HCT116 (cell line): Measurements from ENCODE around the gene ARPP21. TPM values are rescaled to one million over a fixed set of nuclear protein-coding genes. Genes with fewer than 3 reads are reported as not detected.

Source experiments
- ATAC-seq: fragments of 200-7000 bp; cut with Tn5 transposase; 2 replicates; pipeline ENCODE4 v1.9.1; 2020; ENCODE audit warnings: mild to moderate bottlenecking, moderate library complexity
- BruUV-seq: library from RNA; stranded (reverse); fragments of 400-500 nt; replicated peaks from 2 replicates; lab custom pipeline; 2021; lab: Mats Ljungman, UMichigan
- CTCF ChIA-PET: fragments of 300-600 bp; sonication (Branson Sonifier 250); formaldehyde crosslinking; loops from one replicate; lab custom pipeline; 2021; ENCODE audit warnings: antibody characterized with exemption; lab: Charles Lee
- POLR2A ChIA-PET: fragments of 300-600, 350-600 bp; sonication (Branson Sonifier 250); formaldehyde crosslinking; loops from one replicate; lab custom pipeline; 2021; ENCODE audit warnings: antibody characterized with exemption; lab: Charles Lee
- RAD21 ChIA-PET, 2 experiments: fragments of 300-600 bp; sonication (Branson Sonifier 250); formaldehyde crosslinking; loops; one replicate each; lab custom pipeline; 2023; ENCODE audit warnings: low total read pairs in 2 of 2; ENCODE audit not compliant: uncharacterized antibody in 2 of 2, unreplicated experiment in 2 of 2, low non-redundant PET in 1 of 2; lab: Charles Lee
- DNase-seq: peaks from one replicate; pipeline ENCODE4 v3.0.0-alpha.2; 2010; ENCODE audit warnings: low read depth, low spot score
- H2AFZ ChIP-seq: fragments of 200-600 bp; shearing (Covaris generic), sonication (generic); 2 replicates; pipeline ENCODE4 v1.6.1; 2017; ENCODE audit warnings: low read depth, mixed run types, mixed read lengths, antibody characterized with exemption, low read length; ENCODE audit not compliant: poor library complexity, severe bottlenecking
- H3K27ac ChIP-seq: 2 replicates; pipeline ENCODE4 v1.5.1; 2012; ENCODE audit warnings: low read depth, low read length
- H3K27me3 ChIP-seq: fragments of 200-600 bp; sonication (generic); 2 replicates; pipeline ENCODE4 v1.6.1; 2016; ENCODE audit warnings: mixed run types, low read length, mixed read lengths; ENCODE audit not compliant: insufficient read depth
- H3K36me3 ChIP-seq, 2 experiments: fragments of 200-500 bp in 1 of 2; fragments of 200-600 bp in 1 of 2; sonication (Bioruptor generic) in 1 of 2; sonication (generic) in 1 of 2; 2 replicates each; pipeline versions ENCODE4 v1.5.1 to v1.6.1; 2014 to 2016; ENCODE audit warnings: low read length in 2 of 2, inconsistent platforms in 1 of 2, mixed read lengths in 1 of 2, mixed run types in 1 of 2; ENCODE audit not compliant: insufficient read depth in 2 of 2, control insufficient read depth in 1 of 2
- H3K4me1 ChIP-seq, 2 experiments: fragments of 200-600 bp in 1 of 2; sonication (generic) in 1 of 2; 2 replicates each; pipeline versions ENCODE4 v1.5.1 to v1.6.1; 2012 to 2017; ENCODE audit warnings: low read length in 2 of 2, inconsistent platforms in 1 of 2, mild to moderate bottlenecking in 1 of 2, mixed read lengths in 1 of 2, mixed run types in 1 of 2, moderate library complexity in 1 of 2; ENCODE audit not compliant: insufficient read depth in 2 of 2, control insufficient read depth in 1 of 2
- H3K4me2 ChIP-seq: fragments of 200-600 bp; sonication (generic); 2 replicates; pipeline ENCODE4 v1.6.1; 2017; ENCODE audit warnings: mixed run types, low read length, mixed read lengths
- H3K4me3 ChIP-seq, 2 experiments: fragments of 200-600 bp in 1 of 2; sonication (generic) in 1 of 2; replicated peaks in 1 of 2; 2 replicates each; pipeline ENCODE4 v1.5.1; 2011 to 2016; ENCODE audit warnings: low read length in 2 of 2, control low read depth in 1 of 2, low read depth in 1 of 2, mild to moderate bottlenecking in 1 of 2, mixed read lengths in 1 of 2, mixed run types in 1 of 2
- H3K79me2 ChIP-seq: fragments of 200-600 bp; sonication (generic); 2 replicates; pipeline ENCODE4 v1.6.1; 2017; ENCODE audit warnings: mild to moderate bottlenecking, mixed run types, low read length, moderate library complexity, mixed read lengths; ENCODE audit not compliant: insufficient read depth
- H3K9ac ChIP-seq: fragments of 200-600 bp; sonication (generic); 2 replicates; pipeline ENCODE4 v1.6.1; 2016; ENCODE audit warnings: low read length, mixed read lengths
- H3K9me2 ChIP-seq: fragments of 200-600 bp; sonication (generic), shearing (Covaris generic); 2 replicates; pipeline ENCODE4 v1.6.1; 2017; ENCODE audit warnings: mixed run types, mild to moderate bottlenecking, moderate library complexity; ENCODE audit not compliant: insufficient read depth
- H3K9me3 ChIP-seq, 2 experiments: fragments of 200-500 bp in 1 of 2; fragments of 200-600 bp in 1 of 2; sonication (Bioruptor generic) in 1 of 2; sonication (generic) in 1 of 2; 2 replicates each; pipeline ENCODE4 v1.6.1; 2014 to 2017; ENCODE audit warnings: low read length in 2 of 2, mixed read lengths in 2 of 2, inconsistent platforms in 1 of 2, low read depth in 1 of 2, mild to moderate bottlenecking in 1 of 2, mixed run types in 1 of 2, moderate library complexity in 1 of 2; ENCODE audit not compliant: control insufficient read depth in 1 of 2, insufficient read depth in 1 of 2
- H4K20me1 ChIP-seq: fragments of 200-600 bp; sonication (generic), shearing (Covaris generic); 2 replicates; pipeline ENCODE4 v1.6.1; 2017; ENCODE audit warnings: mixed run types, mild to moderate bottlenecking, moderate library complexity; ENCODE audit not compliant: insufficient read depth
- ATF3 ChIP-seq: IDR thresholded peaks from 2 replicates; pipeline ENCODE4 v1.6.1; 2012
- CBX3 ChIP-seq: IDR thresholded peaks from 2 replicates; pipeline ENCODE4 v1.6.1; 2012; ENCODE audit warnings: low read depth
- CEBPB ChIP-seq: IDR thresholded peaks from 2 replicates; pipeline ENCODE4 v1.6.1; 2012; ENCODE audit warnings: low read depth
- ELF1 ChIP-seq: IDR thresholded peaks from 2 replicates; pipeline ENCODE4 v1.6.1; 2012; ENCODE audit warnings: low read depth, borderline replicate concordance
- EZH2 ChIP-seq: fragments of 200-600 bp; sonication (generic); IDR thresholded peaks from 2 replicates; pipeline ENCODE4 v1.6.1; 2017; ENCODE audit warnings: antibody characterized with exemption, mixed run types
- EZH2phosphoT487 ChIP-seq: fragments of 200-600 bp; IDR thresholded peaks from 2 replicates; pipeline ENCODE4 v1.6.1; 2018; ENCODE audit warnings: antibody characterized with exemption, borderline replicate concordance
- JUND ChIP-seq: IDR thresholded peaks from 2 replicates; pipeline ENCODE4 v1.6.1; 2012
- MAX ChIP-seq: IDR thresholded peaks from 2 replicates; pipeline ENCODE4 v1.6.1; 2012
- POLR2A ChIP-seq: IDR thresholded peaks from 2 replicates; pipeline ENCODE4 v1.7.0; 2011; ENCODE audit warnings: borderline replicate concordance; ENCODE audit not compliant: insufficient read depth, insufficient read length; ENCODE audit errors: extremely low read depth
- RAD21 ChIP-seq: IDR thresholded peaks from 2 replicates; pipeline ENCODE4 v1.6.1; 2012; ENCODE audit warnings: low read depth, mild to moderate bottlenecking
- REST ChIP-seq: IDR thresholded peaks from 2 replicates; pipeline ENCODE4 v1.6.1; 2012; ENCODE audit warnings: low read depth
- SIN3A ChIP-seq: IDR thresholded peaks from 2 replicates; pipeline ENCODE4 v1.6.1; 2012; ENCODE audit warnings: low read depth
- SRF ChIP-seq: IDR thresholded peaks from 2 replicates; pipeline ENCODE4 v1.6.1; 2012; ENCODE audit warnings: low read depth
- TCF7L2 ChIP-seq: IDR thresholded peaks from 2 replicates; pipeline ENCODE4 v1.7.0; 2011; ENCODE audit warnings: borderline replicate concordance, inconsistent platforms; ENCODE audit not compliant: insufficient read depth, insufficient read length; ENCODE audit errors: extremely low read depth
- YY1 ChIP-seq: IDR thresholded peaks from 2 replicates; pipeline ENCODE4 v1.6.1; 2011; ENCODE audit warnings: low read length, low read depth, moderate library complexity, mild to moderate bottlenecking; ENCODE audit not compliant: insufficient replicate concordance; ENCODE audit errors: extremely low read depth
- ZBTB33 ChIP-seq: IDR thresholded peaks from 2 replicates; pipeline ENCODE4 v1.6.1; 2011; ENCODE audit warnings: mild to moderate bottlenecking, low read length, moderate library complexity; ENCODE audit not compliant: insufficient replicate concordance; ENCODE audit errors: extremely low read depth
- ZFX ChIP-seq: fragments of 450-650 bp; IDR thresholded peaks from 2 replicates; pipeline ENCODE4 v1.6.1; 2017
- intact Hi-C: fragments of 100-400 bp; cut with micrococcal nuclease; formaldehyde crosslinking; loops from 2 replicates; pipeline ENCODE4 v1.10.0; 2022
- total RNA-seq: library from RNA; stranded (reverse); gene quantifications from one replicate; pipeline ENCODE4 v1.2.1, GENCODE V29; 2021; ENCODE audit not compliant: unreplicated experiment

ARPP21 gene
- total RNA-seq, 1 experiment from 2014 or later = not detected

GRCh38 chr3:35654476-35654875 lies 15.2 kb downstream of the ARPP21 start:
- ChIA-PET POLR2A (no interaction called here), CTCF (no interaction called here), RAD21 (no interaction called here)
- BruUV-seq = no TSS peak
- no peak for ATAC-seq
- no peaks in the 10 kb centered on the region for H3K9me2 ChIP-seq
- H2AFZ ChIP-seq = no peak overlapping the region
- intact Hi-C loops = no loop called here
- DNase-seq = no peak
- TF ChIP-seq CBX3 (no peak), EZH2phosphoT487 (no peak), ZBTB33 (no peak), YY1 (no peak), ZFX (no peak), EZH2 (no peak), ELF1 (no peak), RAD21 (no peak), CEBPB (no peak), ATF3 (no peak), POLR2A (no peak), SIN3A (no peak), REST (no peak), TCF7L2 (no peak), SRF (no peak), JUND (no peak), MAX (no peak)
- H4K20me1 ChIP-seq = no peaks in the 10 kb centered on the region
- no peaks in the 10 kb centered on the region for H3K4me1 ChIP-seq
- H3K9me3 ChIP-seq = peaks cover 5 to 23% of the 10 kb centered on the region in 2 experiments; a peak in 2 of 4 replicates
- H3K4me3 ChIP-seq = no peak overlapping the region
- no peaks in the 10 kb centered on the region for H3K36me3 ChIP-seq
- H3K9ac ChIP-seq = no peak overlapping the region
- H3K79me2 ChIP-seq = no peaks in the 10 kb centered on the region
- H3K4me2 ChIP-seq = no peak overlapping the region
- no peaks in the 10 kb centered on the region for H3K27me3 ChIP-seq
- no peak overlapping the region for H3K27ac ChIP-seq
